Umbilical cord (tissue), 2 donors: ENCODE measurements around the gene AGRP. TPM values are rescaled to one million over a fixed set of nuclear protein-coding genes. Genes with fewer than 3 reads are reported as not detected.

ENCODE experiments used
- DNase-seq: peaks from one replicate; pipeline ENCODE4 v3.0.0-alpha.2; 2015; ENCODE audit warnings: low spot score
- total RNA-seq: library from RNA; depleted of rRNA; stranded (reverse); fragments of >200 nt; gene quantifications from one replicate; pipeline ENCODE4 v1.2.3, GENCODE V29; 2014; ENCODE audit warnings: low replicate concordance; ENCODE audit not compliant: insufficient read depth

Gene AGRP
- total RNA-seq, 1 donor from 2014 or later: not detected

DNA sequence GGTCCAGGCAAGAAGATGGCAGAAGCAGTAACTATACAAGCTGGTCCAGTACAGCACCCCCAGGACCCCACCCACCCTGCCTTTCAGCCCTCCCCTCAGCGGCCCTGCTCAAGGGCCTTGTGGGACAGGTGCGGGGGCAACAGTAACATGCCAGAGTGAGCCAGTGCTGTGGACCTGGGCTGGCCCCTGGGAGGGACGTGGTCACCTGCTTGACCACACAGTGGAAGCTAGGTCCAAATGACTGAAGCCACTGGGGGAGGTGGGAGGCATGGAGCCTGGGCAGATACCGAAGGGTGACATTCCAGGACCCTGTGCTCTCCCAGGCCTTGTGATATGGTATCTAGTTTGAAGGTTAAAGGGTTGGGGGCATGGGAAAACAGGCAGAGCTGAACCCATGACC, 19.7 kb downstream of the AGRP start:
- no peak for DNase-seq

DNA sequence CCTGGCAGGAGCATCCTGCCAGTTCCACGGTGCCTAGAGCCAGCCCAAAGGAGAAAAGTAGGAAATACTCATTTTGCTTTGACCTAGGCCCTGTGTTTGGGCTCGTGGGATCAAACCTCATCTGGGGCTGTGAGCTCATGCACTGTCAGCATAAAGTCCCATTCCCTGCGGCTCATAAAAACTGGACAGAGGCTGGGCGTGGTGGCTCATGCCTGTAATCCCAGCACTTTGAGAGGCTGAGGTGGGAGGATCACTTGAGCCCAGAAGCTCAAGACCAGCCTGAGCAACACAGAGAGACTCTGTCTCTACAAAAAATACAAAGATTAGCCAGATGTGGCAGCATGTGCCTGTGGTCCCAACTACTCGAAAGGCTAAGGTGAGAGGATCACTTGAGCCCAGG, 20.3 kb downstream of the AGRP start:
- DNase-seq: peak; percentile 91

DNA sequence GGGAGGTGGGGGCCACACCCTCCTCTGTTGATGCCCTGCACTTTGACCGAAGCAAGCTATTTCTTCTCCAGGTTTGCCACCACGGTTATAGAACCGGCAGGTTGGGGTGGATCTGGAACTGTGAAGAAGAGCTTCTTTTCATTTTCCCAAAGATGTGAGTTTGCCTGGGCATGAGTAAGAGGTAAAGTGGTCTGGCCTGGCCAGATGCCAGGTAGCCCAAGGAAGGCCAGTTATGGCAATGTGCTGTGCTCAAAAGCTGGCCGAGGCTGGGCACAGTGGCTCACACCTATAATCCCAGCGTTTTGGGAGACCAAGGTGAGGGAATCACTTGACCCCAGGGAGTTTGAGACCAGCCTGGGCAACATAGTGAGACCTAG, 21.1 kb downstream of the AGRP start:
- no peak for DNase-seq

DNA sequence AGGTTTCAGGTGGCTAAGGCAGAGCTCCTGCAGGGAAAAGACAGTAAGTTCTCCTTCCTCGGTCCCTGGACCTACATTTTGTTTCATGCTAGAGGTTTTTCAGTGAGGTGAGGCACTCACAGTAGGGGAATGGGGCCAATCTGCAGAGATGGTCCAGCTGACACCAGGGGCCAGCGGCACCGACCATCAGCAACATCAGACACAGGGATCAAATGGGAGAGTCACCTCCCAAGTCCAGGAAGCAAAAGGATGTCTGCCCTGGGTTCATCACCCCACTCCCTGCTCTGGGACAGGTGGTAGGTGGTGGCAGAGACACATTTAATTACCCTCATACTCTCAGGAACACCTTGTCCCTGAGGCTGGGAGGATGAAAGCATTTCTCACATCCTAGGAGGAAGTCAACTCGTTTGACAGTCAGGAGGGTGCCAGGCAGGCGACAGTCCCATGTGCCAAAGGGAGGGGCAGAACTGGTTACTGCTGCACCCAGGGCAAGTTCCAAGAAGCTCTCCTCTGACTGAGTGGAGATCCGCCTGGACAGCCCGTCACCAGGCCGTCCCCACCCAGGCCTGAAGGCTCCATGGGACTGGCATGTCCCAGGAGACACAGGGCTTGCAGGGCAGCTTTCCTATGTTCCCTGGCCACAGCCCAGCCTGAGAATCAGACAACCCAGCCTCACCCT, 21.6 kb downstream of the AGRP start:
- no peak for DNase-seq

DNA sequence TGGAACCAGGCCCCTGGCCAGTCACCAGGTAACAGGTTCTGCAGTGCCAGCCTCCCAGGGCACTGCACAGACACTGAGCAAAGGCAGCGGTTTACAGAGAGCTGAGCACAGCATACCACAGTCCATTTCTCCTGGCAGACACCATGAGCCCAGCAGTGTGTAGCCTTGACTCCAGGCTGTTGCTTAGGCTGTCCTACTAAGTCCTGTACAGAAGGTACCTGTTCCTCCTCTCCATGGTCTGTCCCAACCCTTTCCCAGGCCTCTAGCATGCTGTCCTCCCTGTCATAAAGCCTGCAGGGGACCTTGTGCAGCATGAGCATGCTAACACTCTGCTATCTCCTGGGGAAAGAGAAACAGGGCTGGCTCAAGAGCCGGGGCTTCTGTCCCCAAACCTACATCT, 22.4 kb downstream of the AGRP start:
- DNase-seq: no peak

DNA sequence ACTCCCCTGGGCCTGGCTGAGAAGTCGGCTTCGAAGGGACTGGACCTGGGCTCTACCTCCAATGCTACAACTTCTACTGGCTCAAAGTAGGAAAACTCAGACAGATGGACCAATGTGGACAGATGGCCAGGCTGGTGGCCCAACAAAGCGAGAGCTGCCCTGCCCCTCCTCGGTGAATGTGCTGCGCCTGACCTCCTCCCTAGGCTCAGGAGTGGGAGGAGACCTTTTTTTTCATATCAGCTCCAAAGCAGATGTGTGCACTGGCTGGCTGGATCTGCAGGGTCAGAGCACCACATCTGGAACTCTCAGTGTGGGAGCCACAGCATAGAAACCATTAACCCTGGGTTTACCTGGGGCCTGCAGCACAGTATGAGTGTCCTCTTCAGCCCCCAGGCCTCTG, 23.2 kb downstream of the AGRP start:
- DNase-seq: peak; percentile 76

DNA sequence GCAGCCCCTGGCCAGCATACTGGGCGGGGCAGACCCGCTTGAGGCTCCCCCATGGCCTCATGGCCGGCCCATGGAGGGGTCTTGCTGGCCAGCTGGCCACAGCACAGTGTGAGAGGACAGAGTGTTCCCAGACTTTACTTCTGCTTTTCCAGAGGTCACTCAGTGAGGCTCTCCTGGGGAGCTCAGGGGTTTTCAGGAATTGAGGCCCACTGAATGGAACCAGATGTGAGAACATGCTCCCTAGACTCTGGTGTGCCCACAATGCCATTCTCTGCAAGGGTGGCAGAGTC, 23.5 kb downstream of the AGRP start:
- no peak for DNase-seq

DNA sequence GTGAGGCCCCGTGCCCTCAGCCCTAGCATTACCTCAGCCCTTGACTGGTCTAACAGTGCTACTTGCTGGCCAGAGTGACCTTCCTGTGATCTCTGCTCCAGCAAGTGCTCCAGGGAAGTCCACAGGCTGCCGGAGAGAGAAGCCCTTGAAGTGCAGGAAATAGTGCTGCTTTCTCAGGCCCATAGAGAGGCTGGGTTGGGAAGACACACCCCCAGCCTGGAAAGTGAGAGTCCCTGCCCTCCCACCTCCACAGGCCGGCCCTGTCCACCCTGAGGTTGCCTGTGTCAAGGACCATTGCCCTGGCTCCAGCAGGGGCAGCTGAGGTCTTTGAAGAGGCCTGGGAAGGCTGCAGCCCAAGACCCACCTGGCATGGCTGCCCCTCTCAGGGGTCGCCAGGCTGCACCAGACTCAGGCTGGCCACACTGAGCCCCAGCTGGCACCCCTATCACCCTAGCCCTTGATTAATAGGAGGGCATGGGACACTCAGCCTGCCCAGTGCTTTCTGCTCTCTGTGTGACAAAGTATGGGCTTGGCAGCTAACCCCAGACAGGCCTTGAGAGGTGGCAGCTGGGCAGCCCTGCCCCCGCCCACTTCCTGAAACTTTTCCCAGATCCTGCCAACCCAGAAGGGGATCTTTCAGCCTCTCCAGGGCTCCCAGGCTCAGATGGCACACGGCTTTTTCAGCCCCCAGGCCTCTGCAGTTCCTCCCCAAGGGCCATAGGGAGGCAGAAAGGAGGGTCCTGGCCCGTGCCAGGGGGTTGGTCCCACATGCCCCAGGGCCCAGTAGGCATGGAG, 24.1 kb downstream of the AGRP start:
- DNase-seq: peak; percentile 54

DNA sequence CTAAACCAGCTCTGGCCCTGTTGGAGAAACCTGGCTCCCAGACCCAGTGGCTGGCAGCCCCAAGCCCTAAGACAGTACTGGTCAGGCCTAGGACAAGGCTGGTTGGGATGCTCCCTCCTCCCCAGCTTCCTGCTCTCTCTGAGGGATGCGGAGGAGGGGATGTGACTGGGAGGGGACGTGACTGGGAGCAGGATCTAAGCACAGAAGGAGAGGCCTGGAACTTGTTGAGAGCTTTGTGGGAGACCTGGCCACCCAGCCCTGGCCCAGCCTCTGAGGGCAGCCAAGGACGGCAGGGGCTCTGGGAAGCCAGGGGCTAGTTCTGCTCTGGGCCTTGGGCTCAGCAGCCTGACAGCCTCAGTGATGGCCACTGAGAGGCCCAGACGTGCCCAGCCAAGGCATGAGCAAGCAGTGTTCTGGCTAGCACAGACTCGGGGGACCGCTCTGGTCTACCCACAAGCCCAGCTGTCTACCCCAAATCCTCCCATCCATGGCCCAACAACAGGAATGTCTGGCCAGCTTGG, 25.2 kb downstream of the AGRP start:
- peak; percentile 81 for DNase-seq

DNA sequence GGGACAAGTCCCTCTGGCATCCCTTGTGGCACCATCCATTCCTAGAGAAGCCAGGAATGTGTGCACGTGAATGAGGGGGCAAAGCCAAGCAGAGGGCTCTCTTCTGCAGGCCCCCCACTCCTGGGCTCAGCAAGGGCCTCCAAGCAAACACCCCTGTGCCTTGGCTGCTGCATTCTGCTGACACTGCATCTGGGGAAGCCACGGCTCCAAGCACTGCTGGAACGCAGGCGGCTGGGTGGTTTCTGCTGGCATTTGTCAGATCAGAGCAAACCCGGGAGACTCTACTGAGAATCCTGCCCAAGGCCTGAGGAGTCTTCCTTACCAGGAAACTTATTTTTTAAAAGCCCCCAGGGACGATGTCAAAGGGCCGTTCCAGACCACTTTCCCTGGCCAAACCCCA, 25.7 kb downstream of the AGRP start:
- peak; percentile 72 for DNase-seq

DNA sequence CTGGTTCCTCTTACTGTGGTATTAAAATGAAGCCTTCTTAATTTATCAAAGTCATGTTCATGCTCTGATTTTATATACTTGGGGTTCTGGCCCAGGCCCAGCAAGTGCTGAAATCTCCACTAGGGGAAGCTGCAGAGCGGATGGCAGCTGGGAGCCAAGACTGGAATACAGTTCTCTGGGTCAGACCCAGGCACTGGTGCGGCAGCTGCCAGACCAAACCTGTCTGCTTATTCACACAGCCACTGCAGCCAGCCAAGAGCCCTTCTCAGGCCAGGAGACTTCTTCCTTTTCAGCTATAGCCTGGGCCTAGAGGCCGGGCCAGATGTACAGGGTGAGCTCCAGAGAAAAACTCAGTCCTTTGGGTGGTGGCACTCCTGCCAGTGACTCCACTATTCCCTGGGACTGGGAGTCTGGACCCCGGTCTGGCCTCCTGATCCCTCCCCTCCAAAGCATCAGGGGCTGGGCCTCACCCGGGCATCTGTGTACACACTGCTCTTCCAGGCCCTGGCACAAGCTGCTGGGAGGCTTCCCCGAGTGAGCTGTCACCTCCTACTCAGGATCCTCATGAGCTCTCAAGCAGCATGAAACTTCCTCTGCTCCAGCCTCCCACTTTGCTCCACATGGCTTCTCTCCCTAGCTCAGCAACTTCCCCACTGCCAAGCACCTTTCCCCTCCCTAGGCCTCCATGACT, 26.8 kb downstream of the AGRP start:
- peak; percentile 80 for DNase-seq

DNA sequence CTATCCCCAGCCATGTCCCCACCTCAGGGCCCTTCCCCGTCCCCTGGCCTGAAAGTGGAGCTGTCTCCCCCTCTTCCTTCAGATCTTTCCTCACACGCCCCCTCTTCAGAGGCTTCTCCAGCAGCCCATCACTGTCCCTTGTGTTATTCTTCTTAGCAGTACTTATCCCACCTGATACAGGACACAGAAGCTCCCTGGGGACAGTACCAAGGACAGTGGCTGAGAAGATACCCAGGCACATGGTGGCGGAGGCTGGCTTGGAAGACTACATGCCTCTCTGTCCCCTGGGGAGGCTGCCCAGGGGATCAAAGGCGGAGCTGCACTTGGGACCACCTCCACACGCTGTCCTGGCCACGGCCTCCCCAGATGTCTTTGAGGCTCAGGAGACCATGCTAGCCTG, 28.5 kb downstream of the AGRP start:
- no peak for DNase-seq

DNA sequence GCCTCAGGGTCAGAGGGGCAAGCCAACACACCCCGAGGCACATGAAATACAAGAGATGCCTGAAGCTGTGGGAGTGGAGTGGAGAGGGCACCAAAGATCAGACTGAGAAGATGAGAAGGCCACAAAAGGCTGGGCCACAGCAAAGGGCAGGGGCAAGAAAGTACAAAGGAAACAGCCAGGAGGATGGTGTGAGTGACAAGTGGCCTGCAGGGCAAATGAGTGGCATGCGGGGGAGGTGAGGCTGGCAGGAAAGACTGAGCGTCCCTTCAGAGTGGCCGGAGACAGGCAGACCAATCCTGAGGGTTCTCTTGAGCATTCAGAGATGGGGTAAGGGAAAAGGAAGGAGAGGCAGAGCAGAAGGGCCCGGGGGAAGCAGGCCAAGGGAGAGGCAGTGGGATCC, 29.2 kb downstream of the AGRP start:
- DNase-seq: no peak

DNA sequence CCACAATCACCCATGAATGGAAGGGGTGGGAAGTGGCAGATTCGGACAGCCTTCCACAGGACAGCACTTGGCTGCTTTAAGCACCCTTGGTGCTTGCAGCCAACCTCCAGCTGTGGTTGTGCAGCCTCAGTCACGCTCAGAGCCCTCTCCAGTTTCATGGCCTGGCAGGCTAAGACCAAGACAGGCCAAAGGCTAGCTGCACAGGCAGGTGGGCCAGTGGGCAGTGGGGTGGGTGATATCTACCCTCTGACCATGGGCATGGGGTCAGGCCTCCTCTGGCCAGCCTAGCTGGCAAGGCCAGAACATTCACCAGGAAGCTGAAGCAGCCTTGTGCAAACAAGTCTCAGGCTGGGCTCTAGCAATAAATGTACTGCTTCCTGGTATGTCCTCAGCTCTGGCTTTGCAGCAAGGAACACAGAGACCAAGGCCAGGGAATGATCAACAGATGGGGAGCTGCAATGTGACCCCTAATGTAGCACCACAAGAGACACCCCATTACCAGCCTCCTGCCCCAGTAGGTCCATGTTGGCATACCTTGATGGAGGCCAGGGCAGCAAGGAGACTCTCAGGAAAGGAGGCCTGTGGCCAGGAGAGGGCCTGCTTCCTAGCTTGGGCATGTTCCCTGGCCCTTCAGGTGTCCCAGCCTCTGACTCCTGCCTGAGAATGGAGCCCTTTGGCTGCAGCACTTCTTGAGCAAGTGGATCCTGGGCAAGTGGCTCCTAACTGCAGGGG, 31.5 kb downstream of the AGRP start:
- no peak for DNase-seq

DNA sequence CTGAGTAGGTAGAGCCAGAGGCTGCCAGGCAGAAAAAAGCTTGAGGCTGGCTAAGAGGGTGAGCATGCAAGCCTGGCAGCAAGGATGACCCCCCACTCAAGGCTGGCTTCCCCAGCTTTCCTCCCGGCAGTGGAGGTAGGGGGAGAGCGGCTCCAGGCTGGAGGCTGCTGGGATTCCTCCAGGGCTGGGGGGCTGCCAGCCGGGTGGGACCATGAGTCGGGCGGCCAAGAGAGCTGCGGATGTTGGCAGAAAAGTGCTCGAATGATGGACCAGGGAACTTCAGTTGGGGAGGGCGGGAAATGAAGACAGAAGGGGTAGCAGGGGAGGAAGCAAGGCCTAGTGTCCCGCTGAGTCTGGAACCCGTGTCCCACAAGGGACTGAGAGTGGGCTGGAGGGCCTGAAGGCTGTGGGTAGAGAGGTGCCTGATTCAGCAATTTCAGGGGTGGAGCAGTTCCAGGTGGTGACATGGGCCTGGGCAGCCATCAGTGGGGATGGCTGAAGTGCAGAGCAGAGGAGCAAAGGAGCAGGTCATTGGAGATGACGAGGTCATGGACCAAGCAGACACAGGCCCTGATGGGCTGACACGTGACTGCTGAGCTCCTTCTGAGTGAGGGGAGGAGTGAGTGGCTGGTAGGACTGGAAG, 32.2 kb downstream of the AGRP start:
- no peak for DNase-seq

DNA sequence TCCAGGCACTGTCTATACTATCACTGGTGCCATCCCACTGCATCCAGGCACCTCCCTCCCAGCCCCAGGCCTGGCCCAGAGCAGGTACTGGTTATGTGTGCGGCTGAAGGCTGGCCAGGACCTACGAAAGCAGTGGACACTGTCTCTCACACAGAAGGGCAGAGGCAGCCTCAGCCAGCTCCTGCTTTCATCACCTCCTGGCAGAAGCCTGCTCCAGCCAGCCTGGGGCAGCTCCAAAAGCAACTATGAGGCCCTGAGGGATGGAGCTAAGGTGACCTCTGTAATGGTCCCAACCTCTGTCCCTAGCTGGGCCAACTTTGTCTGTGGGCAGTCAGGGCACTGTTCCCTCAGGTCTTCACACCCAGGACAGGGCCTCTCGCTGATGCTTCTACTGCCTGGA, 33.6 kb downstream of the AGRP start:
- no peak for DNase-seq

DNA sequence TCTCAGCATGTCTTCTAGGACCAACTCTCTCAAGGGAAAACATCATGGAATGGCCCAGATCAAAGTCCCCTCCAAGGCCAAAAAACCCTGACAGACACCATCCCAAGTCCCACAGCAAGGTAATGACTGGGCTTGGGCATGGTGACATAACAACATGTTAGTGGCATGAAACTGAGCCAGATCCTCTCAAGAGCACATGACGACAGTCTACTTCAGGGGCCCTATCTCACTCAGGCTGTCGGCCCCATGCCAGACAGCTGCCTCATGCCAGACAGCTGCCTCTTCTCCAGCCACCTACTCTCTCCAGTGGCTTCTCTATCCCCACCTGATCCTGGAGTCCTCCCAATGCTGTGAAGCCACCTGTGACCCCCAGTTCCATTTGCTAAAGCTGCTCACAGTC, 34.0 kb downstream of the AGRP start:
- DNase-seq: no peak

DNA sequence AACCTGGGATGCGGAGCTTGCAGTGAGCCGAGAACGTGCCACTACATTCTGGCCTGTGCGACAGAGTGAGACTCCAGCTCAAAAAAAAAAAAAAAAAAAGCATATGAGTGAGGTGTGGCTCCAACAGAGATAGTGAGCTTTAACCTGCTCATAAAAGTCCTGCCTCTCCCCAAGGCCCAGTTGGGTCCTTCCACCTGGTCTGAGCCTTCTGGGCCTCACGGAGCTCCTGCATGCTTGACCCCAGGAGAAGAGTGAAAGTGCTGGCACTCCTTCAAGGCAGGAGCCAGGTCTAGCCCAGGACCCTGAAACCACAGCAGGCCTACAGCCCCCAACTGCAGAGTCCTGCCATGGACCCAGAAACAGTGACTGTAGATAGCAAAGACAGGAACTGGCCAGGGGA, 34.8 kb downstream of the AGRP start:
- no peak for DNase-seq

DNA sequence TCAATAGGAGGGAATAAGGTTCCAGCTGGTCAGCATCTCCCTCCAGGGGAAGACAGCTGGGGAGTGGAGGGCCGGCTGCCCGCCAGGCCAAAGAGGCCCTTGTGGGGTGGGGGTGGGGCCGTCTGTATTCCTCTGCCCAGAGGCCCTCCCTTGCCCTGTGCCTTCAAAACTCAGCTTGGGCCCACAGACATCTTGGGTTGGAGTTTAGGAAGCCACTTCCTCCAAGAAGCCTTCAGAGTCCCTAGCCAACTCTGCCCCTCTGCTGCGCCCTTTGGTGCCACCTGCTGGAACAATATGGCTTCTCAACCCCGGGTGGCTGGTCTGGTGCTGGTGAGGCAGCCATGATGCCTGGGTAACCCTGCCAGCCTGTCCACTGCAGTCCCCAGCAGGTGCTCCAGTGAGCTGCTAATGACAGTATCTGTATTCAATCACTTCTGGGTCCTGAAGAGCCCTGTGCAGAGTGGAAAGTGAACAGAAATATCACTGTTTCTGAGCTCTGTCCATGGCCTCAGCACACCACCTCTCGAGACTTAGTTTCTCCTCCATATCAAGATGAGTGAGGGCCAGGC, 35.8 kb downstream of the AGRP start:
- DNase-seq: peak; percentile 94

DNA sequence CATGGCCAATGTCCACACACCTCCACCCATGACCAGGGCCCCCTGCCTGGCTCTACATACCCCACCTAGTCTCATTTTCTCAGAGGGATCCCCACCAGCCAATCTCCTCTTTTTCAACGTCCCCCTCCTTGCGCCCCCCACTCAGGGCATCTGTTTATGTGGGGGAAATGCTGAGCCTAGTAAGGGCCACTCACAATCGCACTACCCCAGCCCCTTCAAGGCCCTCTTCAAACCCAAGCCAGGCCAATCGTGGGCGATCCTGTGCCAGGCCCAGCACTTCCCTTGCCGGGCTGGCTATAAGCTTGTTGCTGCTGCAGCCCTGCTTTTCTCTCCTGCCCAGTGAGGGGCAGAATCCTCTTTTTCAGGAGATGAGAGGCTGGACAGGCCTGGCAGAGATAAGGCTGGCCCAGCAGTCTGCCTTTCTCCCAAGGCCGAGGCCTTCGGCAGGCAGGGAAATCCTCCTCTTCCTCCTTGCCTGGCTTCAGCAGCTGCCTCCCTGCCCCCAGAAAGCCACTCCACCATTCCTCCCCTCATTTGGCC, 36.3 kb downstream of the AGRP start:
- no peak for DNase-seq
